NCI-H1105 treated with DMSO at 0.1 percent for 48 hours (cell line): ENCODE measurements around the gene TUFT1.
A peak's percentile ranks its signal among the peaks of the same experiment; 100 is the strongest.
"Not testable (repeated sequence)": the region's sequence is repeated elsewhere in the genome, so short reads cannot be mapped to it uniquely, and the experiment has no call there.

Source experiments
- DNase-seq: peaks from one replicate; lab custom pipeline; 2025; lab: John Stamatoyannopoulos, UW

Gene TUFT1

GRCh38 chr1:151618003-151618402, 77.9 kb downstream of the TUFT1 start:
- DNase-seq = no peak

GRCh38 chr1:151618470-151618869, 78.4 kb downstream of the TUFT1 start:
- DNase-seq = peak; percentile 3

DNA sequence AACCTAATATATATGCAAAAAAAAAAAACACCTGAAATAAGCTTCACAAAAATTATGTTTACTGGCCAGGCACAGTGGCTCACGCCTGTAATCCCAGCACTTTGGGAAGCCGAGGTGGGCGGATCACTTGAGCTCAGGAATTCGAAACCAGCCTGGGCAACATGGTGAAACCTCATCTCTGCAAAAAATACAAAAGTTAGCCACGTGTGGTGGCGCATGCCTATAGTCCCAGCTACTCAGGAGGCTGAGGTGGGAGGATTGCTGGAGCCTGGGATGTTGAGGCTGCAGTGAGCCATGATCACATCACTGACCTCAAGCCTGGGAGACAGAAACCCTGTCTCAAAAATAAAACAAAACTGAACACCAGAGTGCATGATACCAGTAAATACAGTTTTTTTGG, 78.9 kb downstream of the TUFT1 start:
- not testable (repeated sequence) for DNase-seq

DNA sequence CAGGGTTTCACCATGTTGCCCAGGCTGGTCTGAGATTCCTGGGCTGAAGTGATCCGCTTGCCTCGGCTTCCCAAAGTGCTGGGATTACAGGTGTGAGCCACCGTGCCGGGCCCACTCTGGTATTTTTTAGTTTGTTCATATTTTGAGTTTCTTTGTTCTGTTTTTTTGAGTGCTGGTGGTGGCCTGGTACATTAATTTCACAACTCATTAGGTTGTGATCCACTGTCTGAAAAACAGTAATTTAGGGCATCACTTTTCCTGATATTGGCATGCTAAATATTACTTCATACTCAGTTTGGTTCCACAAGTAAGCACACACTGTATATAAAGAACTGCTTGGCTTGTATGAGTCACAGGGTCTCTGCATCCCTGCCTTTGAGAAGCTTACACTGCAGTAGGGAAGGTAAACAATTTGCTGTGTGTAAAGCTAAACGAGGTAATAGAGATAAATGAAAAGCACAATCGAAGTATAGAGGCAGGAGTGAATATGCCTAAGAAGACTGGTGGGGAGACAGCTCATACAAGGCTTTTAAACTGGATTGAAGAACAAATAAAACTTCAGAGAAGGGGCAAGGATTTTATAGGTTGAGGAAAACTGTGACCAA, 79.5 kb downstream of the TUFT1 start:
- DNase-seq = no peak

DNA sequence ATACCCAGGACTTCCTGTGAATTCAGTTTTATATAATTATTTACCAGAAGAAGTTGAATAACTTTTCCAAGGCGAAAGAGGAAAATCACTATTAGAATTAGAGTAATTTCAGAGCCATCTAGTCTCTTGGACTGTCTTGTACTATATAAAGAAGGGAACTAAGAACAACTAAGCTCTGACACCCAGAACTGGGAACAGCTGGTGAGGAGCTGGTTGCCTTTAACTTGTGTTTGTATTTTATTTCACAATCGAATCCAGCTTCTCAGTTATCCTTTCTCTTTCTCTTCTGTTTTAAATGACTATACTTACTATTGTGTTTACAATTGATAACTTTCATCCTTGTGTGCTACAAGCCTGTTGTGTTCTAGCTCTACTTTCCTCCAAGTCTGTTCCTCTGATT, 80.2 kb downstream of the TUFT1 start:
- DNase-seq = no peak

- no peak for DNase-seq
Measured at GRCh38 chr1:151621351-151621750, 81.2 kb downstream of the TUFT1 start.

DNA sequence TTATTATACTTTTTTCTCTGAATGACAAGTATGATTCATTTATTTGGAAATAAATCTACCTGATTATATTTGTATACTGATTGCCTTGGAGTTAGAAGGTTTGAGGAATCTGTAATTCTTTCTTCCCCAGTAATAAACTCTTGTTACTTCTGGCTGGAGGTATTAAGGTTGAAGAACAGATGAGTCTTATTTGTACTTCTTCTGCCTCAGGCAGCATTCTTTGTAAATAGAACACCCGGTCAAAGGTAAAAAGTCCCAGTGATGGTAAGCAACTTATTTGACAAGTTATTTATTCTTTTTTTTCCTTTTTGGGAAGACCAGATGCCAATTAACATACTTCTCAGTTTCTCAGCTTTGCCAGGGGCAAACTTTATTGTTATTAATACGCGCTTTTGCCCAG, 84.7 kb downstream of the TUFT1 start:
- DNase-seq = no peak

GRCh38 chr1:151626740-151627334, 86.7 kb downstream of the TUFT1 start:
- DNase-seq = no peak

DNA sequence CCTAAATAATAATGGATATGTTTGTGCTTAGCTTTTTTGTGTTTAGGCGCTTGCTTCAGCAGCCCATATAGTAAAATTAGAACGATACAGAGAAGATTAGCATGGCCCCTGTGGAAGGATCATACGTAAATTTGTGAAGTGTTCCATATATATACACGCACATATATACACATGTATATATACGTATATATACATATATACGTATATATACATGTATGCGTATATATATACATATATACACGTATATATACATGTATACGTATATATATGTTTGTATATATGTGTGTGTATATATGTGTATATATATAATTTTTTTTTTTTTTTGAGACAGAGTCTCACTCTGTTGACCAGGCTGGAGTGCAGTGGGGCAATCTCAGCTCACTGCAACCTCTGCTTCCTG, 89.2 kb downstream of the TUFT1 start:
- no peak for DNase-seq
